GM15510 (cell line): Measurements from ENCODE around the gene SH2D2A.

Source experiments
- POLR2A ChIP-seq: IDR thresholded peaks from 3 replicates; pipeline ENCODE4 v1.6.1; 2011; ENCODE audit warnings: borderline replicate concordance; ENCODE audit not compliant: insufficient read length; ENCODE audit errors: extremely low read depth

Gene SH2D2A

GRCh38 chr1:156821801-156822200 is 5.2 kb upstream of the SH2D2A start:
- no peak for TF ChIP-seq POLR2A

- TF ChIP-seq POLR2A, result no peak
Observed at GRCh38 chr1:156815961-156816422, 656 bp downstream of the SH2D2A start.

GRCh38 chr1:156815307-156815826 is 1.3 kb downstream of the SH2D2A start:
- no peak for TF ChIP-seq POLR2A

GRCh38 chr1:156814571-156815260 is 1.9 kb downstream of the SH2D2A start:
- no peak for TF ChIP-seq POLR2A

GRCh38 chr1:156813750-156814570 is 2.7 kb downstream of the SH2D2A start:
- peak; percentile 10 for TF ChIP-seq POLR2A

- no peak for TF ChIP-seq POLR2A
Observed at GRCh38 chr1:156813298-156813697, 3.4 kb downstream of the SH2D2A start.

GRCh38 chr1:156812293-156812990 is 4.2 kb downstream of the SH2D2A start:
- no peak for TF ChIP-seq POLR2A

GRCh38 chr1:156811168-156811567 is 5.5 kb downstream of the SH2D2A start:
- no peak for TF ChIP-seq POLR2A

- TF ChIP-seq POLR2A, result no peak
Observed at GRCh38 chr1:156809711-156810366, 6.8 kb downstream of the SH2D2A start.

- TF ChIP-seq POLR2A, result no peak
Observed at GRCh38 chr1:156809281-156809680, 7.4 kb downstream of the SH2D2A start.

GRCh38 chr1:156808186-156809030 is 8.2 kb downstream of the SH2D2A start:
- TF ChIP-seq POLR2A, result no peak

GRCh38 chr1:156807627-156808026 is 9.0 kb downstream of the SH2D2A start:
- TF ChIP-seq POLR2A, result no peak
